ENCODE measurements around the gene CFAP92. TPM values are rescaled to one million over a fixed set of nuclear protein-coding genes. Genes with fewer than 3 reads are reported as not detected.

Gene CFAP92
- total and polyA plus RNA-seq, 2 donors (not counting 3 experiments of a cell fraction or from before 2014, with no cell fraction given) = 0.04 to 0.62 TPM

GRCh38 chr3:129038121-129038855 lies 44.4 kb upstream of the CFAP92 start:
- Histone ChIP-seq H3K9me1 (replicated peaks; ENCODE audit: control insufficient read depth, extremely low read depth, insufficient read depth, low read length) (no peaks in the 10 kb centered on the region), H3K4me3 (replicated peaks in 1 of 3; ENCODE audit: insufficient read depth in 1 of 3, low read depth in 1 of 3, low read length in 3 of 3) (no peak overlapping the region), H3K27me3 (ENCODE audit: control insufficient read depth in 2 of 2, insufficient read depth in 2 of 2, low read length in 2 of 2) (no peaks in the 10 kb centered on the region), H3K9ac (replicated peaks; ENCODE audit: extremely low read depth, insufficient read depth, low read length) (no peak overlapping the region), H3K79me2 (ENCODE audit: control insufficient read depth, insufficient read depth, low read length) (no peaks in the 10 kb centered on the region), H3K9me3 (replicated peaks; ENCODE audit: control insufficient read depth, insufficient read depth, low read length) (no peaks in the 10 kb centered on the region), H2AFZ (ENCODE audit: low read depth, low read length) (no peak overlapping the region), H3K36me3 (ENCODE audit: control insufficient read depth in 2 of 2, extremely low read depth in 1 of 2, insufficient read depth in 2 of 2, low read length in 2 of 2) (no peaks in the 10 kb centered on the region), H3K4me2 (ENCODE audit: insufficient read depth, low read length) (no peak overlapping the region), H4K20me1 (replicated peaks; ENCODE audit: control insufficient read depth, extremely low read depth, insufficient read depth, low read length) (no peaks in the 10 kb centered on the region), H3K4me1 (ENCODE audit: control insufficient read depth, extremely low read depth, insufficient read depth, low read length) (no peaks in the 10 kb centered on the region), H3K27ac (ENCODE audit: insufficient read depth, low read depth, low read length) (no peak overlapping the region)
- DNase-seq (ENCODE audit: low read depth, low spot score) (no peak), FAIRE-seq (no peak)
- CTCF ChIA-PET = interaction anchor here (1.4 to 1.6 kb wide), 2 partner anchors 11 to 15 kb away, joined by 6 to 7 read pairs; no protein-coding TSS in a partner anchor
- dilution Hi-C loops (cut with MboI; ENCODE audit: extremely low pct_ligation_motif_present, low sequenced_read_pairs) (no loop called here), intact Hi-C loops (cut with micrococcal nuclease) (no loop called here)
- no TSS peak for BruUV-seq (replicated peaks)
- POLR2A ChIA-PET = interaction anchor here (0.6 kb wide), 1 partner anchor 46 kb away, joined by 4 read pairs; no protein-coding TSS in a partner anchor
- TF ChIP-seq GATA2 (IDR thresholded peaks at IDR 0.05; ENCODE audit: insufficient read depth, insufficient read length, low read depth, low read length) (no peak), CTCF (IDR thresholded peaks at IDR 0.05; ENCODE audit: extremely low read depth in 1 of 2, insufficient read depth in 1 of 2, low read depth in 1 of 2, low read length in 2 of 2) (no peak), FOS (IDR thresholded peaks at IDR 0.05; ENCODE audit: borderline replicate concordance, insufficient read depth, low read length) (no peak), POLR2A (IDR thresholded peaks at IDR 0.05; ENCODE audit: low read depth, low read length) (no peak), MYC (IDR thresholded peaks at IDR 0.05; ENCODE audit: low read depth, low read length) (no peak), EZH2 (IDR thresholded peaks at IDR 0.05; ENCODE audit: borderline replicate concordance, low read depth, low read length, severe bottlenecking) (no peak), JUN (IDR thresholded peaks at IDR 0.05; ENCODE audit: borderline replicate concordance, insufficient read depth, insufficient read length, low read depth) (no peak), POLR2AphosphoS5 (IDR thresholded peaks at IDR 0.05; ENCODE audit: insufficient read depth, low read depth, low read length) (no peak), MAX (IDR thresholded peaks at IDR 0.05; ENCODE audit: insufficient read depth, insufficient read length) (no peak)
